Fibroblast of skin of left biceps (primary cell): ENCODE data around the gene MATCAP1.
A peak's percentile ranks its signal among the peaks of the same experiment; 100 is the strongest.

Experiments
- DNase-seq, 2 experiments: peaks; one replicate each; pipeline ENCODE4 v3.0.0-alpha.2; 2013; ENCODE audit warnings: low read depth in 2 of 2

Gene MATCAP1

GRCh38 chr16:67173323-67173722, 10.4 kb downstream of the MATCAP1 start:
- DNase-seq: no peak

GRCh38 chr16:67170949-67171649, 12.7 kb downstream of the MATCAP1 start:
- DNase-seq: no peak

- peak; percentile 64 to 69 for DNase-seq
Observed at GRCh38 chr16:67170168-67170948, 13.4 kb downstream of the MATCAP1 start, which contains the start of gene NOL3. TSS of gene NOL3 (plus strand) at chr16:67170538.

- DNase-seq: no peak
Observed at GRCh38 chr16:67169642-67170167, 14.1 kb downstream of the MATCAP1 start.

GRCh38 chr16:67169011-67169451, 14.7 kb downstream of the MATCAP1 start:
- no peak for DNase-seq

- DNase-seq: no peak
Observed at GRCh38 chr16:67167588-67167987, 16.2 kb downstream of the MATCAP1 start.

- DNase-seq: no peak
Observed at GRCh38 chr16:67166598-67167168, 17.1 kb downstream of the MATCAP1 start.

- DNase-seq: no peak
Observed at GRCh38 chr16:67166110-67166547, 17.6 kb downstream of the MATCAP1 start.

- DNase-seq: no peak
Observed at GRCh38 chr16:67165121-67166078, 18.4 kb downstream of the MATCAP1 start.

- DNase-seq: no peak
Observed at GRCh38 chr16:67164599-67165061, 19.1 kb downstream of the MATCAP1 start, which contains the start of gene HSF4. TSS of gene HSF4 (plus strand) at chr16:67164745. CDS start at chr16:67164812, 67 bp downstream.

GRCh38 chr16:67163999-67164558, 19.7 kb downstream of the MATCAP1 start:
- no peak for DNase-seq

GRCh38 chr16:67163164-67163998, 20.4 kb downstream of the MATCAP1 start:
- no peak for DNase-seq

GRCh38 chr16:67162506-67163163, 21.1 kb downstream of the MATCAP1 start:
- no peak for DNase-seq

GRCh38 chr16:67161595-67162058, 22.1 kb downstream of the MATCAP1 start:
- no peak for DNase-seq

- no peak for DNase-seq
Observed at GRCh38 chr16:67158637-67159600, 24.8 kb downstream of the MATCAP1 start.

GRCh38 chr16:67157892-67158635, 25.7 kb downstream of the MATCAP1 start:
- no peak for DNase-seq

GRCh38 chr16:67157106-67157748, 26.5 kb downstream of the MATCAP1 start:
- DNase-seq: no peak
